Neural cell (in vitro differentiated cells): Measurements from ENCODE around the gene HRH4. TPM values are rescaled to one million over a fixed set of nuclear protein-coding genes. Genes with fewer than 3 reads are reported as not detected.

Experiments used
- H2AFZ ChIP-seq: fragments of 200-600, 300-800 bp; sonication (generic), shearing (Covaris generic); 2 replicates; pipeline ENCODE4 v1.6.0; 2014; ENCODE audit warnings: low read depth, mild to moderate bottlenecking, antibody characterized with exemption, low read length, moderate library complexity
- H3F3A ChIP-seq: fragments of 200-600 bp; shearing (Covaris generic); 2 replicates; pipeline ENCODE4 v1.6.1; 2016; ENCODE audit warnings: mild to moderate bottlenecking, moderate library complexity, mixed read lengths, antibody characterized with exemption, low read length; ENCODE audit not compliant: insufficient read depth, poor library complexity, severe bottlenecking
- H3K27ac ChIP-seq: fragments of 200-600, 300-800 bp; sonication (generic), shearing (Covaris generic); 2 replicates; pipeline ENCODE4 v1.5.1; 2014; ENCODE audit warnings: mild to moderate bottlenecking, low read length, moderate library complexity
- H3K27me3 ChIP-seq: fragments of 300-800, 200-600 bp; sonication (generic), shearing (Covaris generic); 2 replicates; pipeline ENCODE4 v1.6.0; 2014; ENCODE audit warnings: mild to moderate bottlenecking, low read depth, low read length, moderate library complexity; ENCODE audit not compliant: insufficient read depth
- H3K36me3 ChIP-seq: fragments of 300-800, 200-600 bp; sonication (generic), shearing (Covaris generic); 2 replicates; pipeline ENCODE4 v1.5.1; 2014; ENCODE audit warnings: mild to moderate bottlenecking, antibody characterized with exemption, low read length, moderate library complexity; ENCODE audit not compliant: insufficient read depth
- H3K4me2 ChIP-seq: fragments of 300-800, 200-600 bp; sonication (generic), shearing (Covaris generic); 2 replicates; pipeline ENCODE4 v1.6.0; 2014; ENCODE audit warnings: mild to moderate bottlenecking, low read length
- H3K4me3 ChIP-seq: fragments of 300-800, 200-600 bp; sonication (generic), shearing (Covaris generic); 2 replicates; pipeline ENCODE4 v1.5.1; 2014; ENCODE audit warnings: mild to moderate bottlenecking, low read length, moderate library complexity
- H3K79me2 ChIP-seq: fragments of 200-600 bp; shearing (Covaris generic); replicated peaks from 2 replicates; pipeline ENCODE4 v1.6.0; 2014; ENCODE audit warnings: mild to moderate bottlenecking, low read length, moderate library complexity; ENCODE audit not compliant: insufficient read depth
- H3K9ac ChIP-seq: fragments of 300-800, 200-600 bp; sonication (generic), shearing (Covaris generic); 2 replicates; pipeline ENCODE4 v1.6.1; 2016; ENCODE audit warnings: mild to moderate bottlenecking, low read length, mixed read lengths
- H3K9me2 ChIP-seq: fragments of 200-600 bp; shearing (Covaris generic); 2 replicates; pipeline ENCODE4 v1.6.1; 2016; ENCODE audit warnings: mild to moderate bottlenecking, low read length, mixed read lengths; ENCODE audit not compliant: insufficient read depth
- H3K9me3 ChIP-seq: fragments of 200-600, 300-800 bp; sonication (generic), shearing (Covaris generic); 2 replicates; pipeline ENCODE4 v1.6.1; 2016; ENCODE audit warnings: mild to moderate bottlenecking, mixed run types, low read length, moderate library complexity, mixed read lengths
- H4K20me1 ChIP-seq: fragments of 200-600 bp; shearing (Covaris generic); 2 replicates; pipeline ENCODE4 v1.6.1; 2016; ENCODE audit warnings: mild to moderate bottlenecking, mixed run types; ENCODE audit not compliant: insufficient read depth
- CTCF ChIP-seq: fragments of 450-650 bp; IDR thresholded peaks from 2 replicates; pipeline ENCODE4 v1.5.1; 2014; ENCODE audit warnings: antibody characterized with exemption, mild to moderate bottlenecking, moderate library complexity; ENCODE audit not compliant: poor library complexity, severe bottlenecking
- EP300 ChIP-seq: fragments of 450-650 bp; conservative IDR thresholded peaks from 2 replicates; pipeline ENCODE4 v1.6.1; 2014; ENCODE audit warnings: antibody characterized with exemption, mild to moderate bottlenecking, moderate library complexity; ENCODE audit not compliant: poor library complexity, severe bottlenecking
- EZH2 ChIP-seq: fragments of 200-600, 300-800 bp; shearing (Covaris generic), sonication (generic); IDR thresholded peaks from 2 replicates; pipeline ENCODE4 v1.6.1; 2014; ENCODE audit warnings: antibody characterized with exemption, low read length, borderline replicate concordance, mild to moderate bottlenecking; ENCODE audit not compliant: insufficient read depth, poor library complexity, severe bottlenecking
- MXI1 ChIP-seq: fragments of 450-650 bp; conservative IDR thresholded peaks from 2 replicates; pipeline ENCODE4 v1.6.1; 2014; ENCODE audit warnings: antibody characterized with exemption, mild to moderate bottlenecking; ENCODE audit not compliant: poor library complexity, severe bottlenecking
- POLR2AphosphoS5 ChIP-seq: IDR thresholded peaks from 2 replicates; pipeline ENCODE4 v1.6.1; 2012
- RAD21 ChIP-seq: fragments of 450-650 bp; conservative IDR thresholded peaks from 2 replicates; pipeline ENCODE4 v1.6.1; 2014; ENCODE audit warnings: antibody characterized with exemption, mild to moderate bottlenecking, moderate library complexity
- SMC3 ChIP-seq: fragments of 450-650 bp; conservative IDR thresholded peaks from 2 replicates; pipeline ENCODE4 v1.6.1; 2014; ENCODE audit warnings: antibody characterized with exemption, mild to moderate bottlenecking, moderate library complexity; ENCODE audit not compliant: poor library complexity
- TAF1 ChIP-seq: IDR thresholded peaks from 2 replicates; pipeline ENCODE4 v1.6.1; 2012; ENCODE audit warnings: low read depth
- polyA plus RNA-seq: library from polyadenylated mRNA; depleted of rRNA; stranded (reverse); fragments of >200 nt; gene quantifications from 2 replicates; pipeline ENCODE4 v1.2.3, GENCODE V29; 2014
- TF ChIP-seq, protein P1 (sequence below): IDR thresholded peaks from 2 replicates; pipeline ENCODE4 v1.6.1; 2012; ENCODE audit warnings: borderline replicate concordance

Gene HRH4
- polyA plus RNA-seq, 1 donor from 2014 or later = not detected

DNA sequence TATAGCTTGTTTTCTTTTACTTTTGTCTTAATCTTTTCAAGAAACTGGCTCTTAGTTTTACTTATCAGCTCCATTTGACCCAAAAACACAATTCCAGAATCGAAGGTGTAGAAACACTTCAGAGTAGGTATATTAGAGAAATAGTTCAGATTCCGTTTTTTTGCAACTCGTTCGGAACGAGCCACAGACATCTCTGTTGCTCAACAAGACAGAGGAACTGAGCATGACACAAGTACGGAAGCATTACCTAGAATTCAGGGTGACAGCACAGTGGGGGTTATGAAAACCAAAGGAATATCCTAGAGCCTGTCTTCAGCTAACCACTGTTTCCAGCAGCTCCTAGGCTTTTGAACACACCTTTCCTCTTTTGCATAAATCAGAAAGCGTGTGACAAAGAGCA, 5.0 kb downstream of the HRH4 start:
- Histone ChIP-seq H3F3A (no peaks in the 10 kb centered on the region), H4K20me1 (no peaks in the 10 kb centered on the region), H3K9ac (no peak overlapping the region), H3K4me3 (no peak overlapping the region), H3K4me2 (no peak overlapping the region), H2AFZ (no peak overlapping the region), H3K27ac (no peak overlapping the region), H3K36me3 (no peaks in the 10 kb centered on the region), H3K9me3 (no peaks in the 10 kb centered on the region), H3K9me2 (no peaks in the 10 kb centered on the region), H3K27me3 (no peaks in the 10 kb centered on the region), H3K79me2 (no peaks in the 10 kb centered on the region)
- TF ChIP-seq CTCF (no peak), SMC3 (no peak)
- TF ChIP-seq, protein P1, sequence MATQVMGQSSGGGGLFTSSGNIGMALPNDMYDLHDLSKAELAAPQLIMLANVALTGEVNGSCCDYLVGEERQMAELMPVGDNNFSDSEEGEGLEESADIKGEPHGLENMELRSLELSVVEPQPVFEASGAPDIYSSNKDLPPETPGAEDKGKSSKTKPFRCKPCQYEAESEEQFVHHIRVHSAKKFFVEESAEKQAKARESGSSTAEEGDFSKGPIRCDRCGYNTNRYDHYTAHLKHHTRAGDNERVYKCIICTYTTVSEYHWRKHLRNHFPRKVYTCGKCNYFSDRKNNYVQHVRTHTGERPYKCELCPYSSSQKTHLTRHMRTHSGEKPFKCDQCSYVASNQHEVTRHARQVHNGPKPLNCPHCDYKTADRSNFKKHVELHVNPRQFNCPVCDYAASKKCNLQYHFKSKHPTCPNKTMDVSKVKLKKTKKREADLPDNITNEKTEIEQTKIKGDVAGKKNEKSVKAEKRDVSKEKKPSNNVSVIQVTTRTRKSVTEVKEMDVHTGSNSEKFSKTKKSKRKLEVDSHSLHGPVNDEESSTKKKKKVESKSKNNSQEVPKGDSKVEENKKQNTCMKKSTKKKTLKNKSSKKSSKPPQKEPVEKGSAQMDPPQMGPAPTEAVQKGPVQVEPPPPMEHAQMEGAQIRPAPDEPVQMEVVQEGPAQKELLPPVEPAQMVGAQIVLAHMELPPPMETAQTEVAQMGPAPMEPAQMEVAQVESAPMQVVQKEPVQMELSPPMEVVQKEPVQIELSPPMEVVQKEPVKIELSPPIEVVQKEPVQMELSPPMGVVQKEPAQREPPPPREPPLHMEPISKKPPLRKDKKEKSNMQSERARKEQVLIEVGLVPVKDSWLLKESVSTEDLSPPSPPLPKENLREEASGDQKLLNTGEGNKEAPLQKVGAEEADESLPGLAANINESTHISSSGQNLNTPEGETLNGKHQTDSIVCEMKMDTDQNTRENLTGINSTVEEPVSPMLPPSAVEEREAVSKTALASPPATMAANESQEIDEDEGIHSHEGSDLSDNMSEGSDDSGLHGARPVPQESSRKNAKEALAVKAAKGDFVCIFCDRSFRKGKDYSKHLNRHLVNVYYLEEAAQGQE = no peak

GRCh38 chr18:24466771-24467170, 6.3 kb downstream of the HRH4 start:
- Histone ChIP-seq H3K9me2 (no peaks in the 10 kb centered on the region), H2AFZ (no peak overlapping the region), H3K27ac (no peak overlapping the region), H3K36me3 (no peaks in the 10 kb centered on the region), H3K27me3 (no peaks in the 10 kb centered on the region), H3F3A (no peaks in the 10 kb centered on the region), H3K4me2 (no peak overlapping the region), H3K9me3 (no peaks in the 10 kb centered on the region), H3K79me2 (no peaks in the 10 kb centered on the region), H3K4me3 (no peak overlapping the region), H3K9ac (no peak overlapping the region), H4K20me1 (no peaks in the 10 kb centered on the region)
- TF ChIP-seq, protein P1 = no peak
- TF ChIP-seq POLR2AphosphoS5 = no peak
- no peak for TF ChIP-seq MXI1
- TF ChIP-seq EZH2 = no peak
- TF ChIP-seq EP300 = no peak
- TF ChIP-seq CTCF = no peak
- no peak for TF ChIP-seq RAD21
- no peak for TF ChIP-seq TAF1
- no peak for TF ChIP-seq SMC3
